ENCODE measurements around the gene GJD3.

The GJD3 gene

DNA sequence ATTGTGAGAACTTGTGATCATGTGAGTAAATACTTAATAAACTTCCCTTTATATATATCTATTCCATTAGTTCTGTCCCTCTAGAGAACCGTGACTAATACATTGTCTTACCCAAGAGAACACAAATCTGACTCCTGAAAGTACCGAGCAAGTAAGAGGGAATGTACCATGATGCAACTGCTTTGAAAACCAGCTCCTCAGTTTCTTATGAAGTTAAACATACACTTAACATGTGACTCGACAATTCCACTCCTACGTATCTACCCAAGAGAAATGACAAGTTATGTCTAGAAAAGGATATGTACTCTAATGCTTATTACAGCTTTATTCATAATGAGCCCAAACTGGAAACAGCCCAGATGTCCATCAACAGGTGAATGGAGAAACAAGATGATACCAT, 8.8 kb upstream of the GJD3 start:
- TF ChIP-seq REST (IDR thresholded peaks at IDR 0.05; ENCODE audit: insufficient read depth in 1 of 2, low read depth in 2 of 2, low read length in 2 of 2) (no peak), POLR2AphosphoS5 (IDR thresholded peaks at IDR 0.05; ENCODE audit: low read depth, low read length) (no peak), FOXP2 (optimal IDR thresholded peaks at IDR 0.05; ENCODE audit: borderline replicate concordance, extremely low read depth, extremely low read length, insufficient read depth) (no peak), SIN3A (IDR thresholded peaks at IDR 0.05; ENCODE audit: borderline replicate concordance, insufficient read depth, low read length) (no peak), TAF1 (IDR thresholded peaks at IDR 0.05; ENCODE audit: borderline replicate concordance, insufficient read depth, low read length) (no peak)

GRCh38 chr17:40372031-40372430, 7.5 kb upstream of the GJD3 start:
- TF ChIP-seq POLR2AphosphoS5 (IDR thresholded peaks at IDR 0.05; ENCODE audit: low read depth, low read length) (no peak), TAF1 (IDR thresholded peaks at IDR 0.05; ENCODE audit: borderline replicate concordance, insufficient read depth, low read length) (no peak), FOXP2 (optimal IDR thresholded peaks at IDR 0.05; ENCODE audit: borderline replicate concordance, extremely low read depth, extremely low read length, insufficient read depth) (no peak), REST (IDR thresholded peaks at IDR 0.05; ENCODE audit: insufficient read depth in 1 of 2, low read depth in 2 of 2, low read length in 2 of 2) (no peak)

GRCh38 chr17:40371261-40371929, 6.9 kb upstream of the GJD3 start:
- TF ChIP-seq TAF1 (IDR thresholded peaks at IDR 0.05; ENCODE audit: borderline replicate concordance, insufficient read depth, low read length) (no peak), POLR2AphosphoS5 (IDR thresholded peaks at IDR 0.05; ENCODE audit: low read depth, low read length) (no peak), FOXP2 (optimal IDR thresholded peaks at IDR 0.05; ENCODE audit: borderline replicate concordance, extremely low read depth, extremely low read length, insufficient read depth) (no peak), REST (IDR thresholded peaks at IDR 0.05; ENCODE audit: insufficient read depth in 1 of 2, low read depth in 2 of 2, low read length in 2 of 2) (no peak), SIN3A (IDR thresholded peaks at IDR 0.05; ENCODE audit: borderline replicate concordance, insufficient read depth, low read length) (no peak)

DNA sequence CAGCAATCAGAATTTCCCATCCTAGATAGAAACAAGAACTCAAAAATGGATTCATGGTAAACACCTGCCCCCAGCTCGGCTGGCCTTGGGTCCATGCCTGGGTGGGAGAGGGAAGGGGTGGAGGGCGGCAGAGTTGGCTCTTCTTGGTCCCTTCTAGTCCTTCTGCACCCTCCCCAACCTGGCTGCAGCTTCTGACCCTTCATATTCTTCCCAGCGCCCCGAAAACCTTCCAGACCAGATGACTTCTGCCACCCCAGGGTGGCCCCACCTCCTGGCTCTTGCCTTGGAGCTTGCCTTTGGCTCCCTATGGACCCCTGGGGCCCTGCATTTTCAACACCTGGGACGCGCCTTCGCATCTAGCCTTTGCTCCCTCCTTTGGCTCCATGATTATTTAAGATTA, 5.4 kb upstream of the GJD3 start:
- TF ChIP-seq POLR2AphosphoS5 (IDR thresholded peaks at IDR 0.05; ENCODE audit: low read depth, low read length) (no peak), FOXP2 (optimal IDR thresholded peaks at IDR 0.05; ENCODE audit: borderline replicate concordance, extremely low read depth, extremely low read length, insufficient read depth) (no peak), SIN3A (IDR thresholded peaks at IDR 0.05; ENCODE audit: borderline replicate concordance, insufficient read depth, low read length) (no peak)

- TF ChIP-seq SIN3A (IDR thresholded peaks at IDR 0.05; ENCODE audit: borderline replicate concordance, insufficient read depth, low read length) = no peak
- no peak for TF ChIP-seq POLR2AphosphoS5 (IDR thresholded peaks at IDR 0.05; ENCODE audit: low read depth, low read length)
- no peak for TF ChIP-seq FOXP2 (optimal IDR thresholded peaks at IDR 0.05; ENCODE audit: borderline replicate concordance, extremely low read depth, extremely low read length, insufficient read depth)
Observed at GRCh38 chr17:40366861-40367518, 2.5 kb upstream of the GJD3 start.
